Measurements from ENCODE around the gene ARHGAP26.
A peak's percentile ranks its signal among the peaks of the same experiment; 100 is the strongest.

ARHGAP26 gene

DNA sequence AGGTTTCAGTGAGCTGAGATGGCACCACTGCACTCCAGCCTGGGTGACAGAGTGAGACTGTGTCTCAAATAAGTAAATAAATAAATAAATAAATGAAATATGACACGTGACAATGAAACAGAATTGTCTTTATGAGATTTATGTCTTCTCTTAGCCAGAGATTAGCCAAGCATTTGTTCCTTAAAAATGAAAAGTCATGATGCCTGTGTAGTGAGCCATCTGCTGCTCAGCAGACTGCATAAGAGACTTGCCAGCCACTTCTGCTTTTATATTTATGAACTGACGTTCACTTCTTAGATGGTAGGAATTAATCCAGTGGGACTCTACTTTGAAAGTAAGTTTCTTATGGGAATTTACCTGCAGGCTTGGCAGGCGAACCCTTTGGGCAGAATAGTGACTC, 405.9 kb downstream of the ARHGAP26 start:
- in situ Hi-C loops (cut with MboI; ENCODE audit: low pct_unique_long_range_greater_than_20kb, low sequenced_read_pairs), result no loop called here
- peak; percentile 63 for DNase-seq

DNA sequence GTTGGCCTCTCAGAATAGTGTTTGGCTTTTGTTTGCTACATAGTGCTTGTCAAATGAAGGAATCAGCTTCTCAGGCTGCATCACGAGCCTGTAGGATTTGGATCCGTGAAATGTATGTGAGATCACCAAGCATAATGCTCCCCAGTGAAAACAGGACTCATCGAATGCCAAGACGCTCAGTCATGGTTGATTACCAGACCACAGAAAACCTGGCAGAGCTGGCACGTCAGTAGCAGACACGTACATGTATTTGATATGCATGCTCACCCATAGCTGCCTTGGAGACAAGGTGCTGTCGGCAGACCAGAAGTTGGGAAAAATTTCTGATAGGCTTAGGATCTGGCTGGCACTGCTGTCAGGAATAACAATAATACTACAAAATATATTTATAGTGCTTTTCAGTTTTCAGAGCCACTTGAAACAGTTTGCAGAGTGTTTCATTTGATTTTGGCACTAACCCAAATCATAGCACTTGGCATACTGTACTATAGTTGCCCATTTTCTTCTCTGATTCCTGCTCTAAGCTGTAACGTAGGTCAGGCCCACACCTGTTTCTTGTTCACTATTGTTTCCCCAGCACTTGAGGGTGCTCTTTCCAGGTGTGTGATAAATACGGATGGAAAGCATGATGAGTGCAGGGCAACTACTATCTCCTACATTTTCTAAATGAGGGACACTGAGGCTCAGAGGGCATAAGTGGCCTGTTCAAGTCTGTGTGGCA, 407.2 kb downstream of the ARHGAP26 start:
- DNase-seq, result no peak
- in situ Hi-C loops (cut with MboI; ENCODE audit: low pct_unique_long_range_greater_than_20kb, low sequenced_read_pairs), result no loop called here

DNA sequence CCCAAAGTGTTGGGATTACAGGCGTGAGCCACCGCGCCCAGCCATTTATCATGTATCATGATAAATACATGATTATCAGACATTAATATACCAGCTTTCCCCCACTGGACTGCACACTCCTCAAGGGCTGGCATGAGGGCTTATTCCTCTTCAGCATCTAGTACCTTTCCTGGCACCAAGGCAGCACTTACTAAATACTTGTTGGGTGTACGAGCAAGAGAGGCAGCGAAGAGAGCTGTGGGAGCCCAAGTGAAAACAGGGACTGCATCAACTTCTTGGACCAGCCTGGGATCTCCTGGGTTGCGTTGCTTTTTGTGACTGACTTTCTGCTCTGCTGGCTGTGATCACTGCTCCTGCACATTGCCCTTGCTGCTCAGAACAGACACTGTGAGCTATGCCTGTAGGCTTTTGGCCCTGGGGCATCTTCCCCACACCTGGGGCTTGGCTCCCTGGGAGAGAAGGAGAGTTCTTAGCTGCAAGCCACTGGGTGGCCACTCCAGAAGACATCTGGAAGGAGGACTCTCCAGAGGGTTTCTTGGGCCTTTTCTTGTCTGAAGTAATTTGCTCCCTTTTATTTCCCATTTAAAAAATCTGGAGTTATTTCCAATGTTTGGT, 409.1 kb downstream of the ARHGAP26 start:
- no peak for DNase-seq
- in situ Hi-C loops (cut with MboI; ENCODE audit: low pct_unique_long_range_greater_than_20kb, low sequenced_read_pairs), result no loop called here

DNA sequence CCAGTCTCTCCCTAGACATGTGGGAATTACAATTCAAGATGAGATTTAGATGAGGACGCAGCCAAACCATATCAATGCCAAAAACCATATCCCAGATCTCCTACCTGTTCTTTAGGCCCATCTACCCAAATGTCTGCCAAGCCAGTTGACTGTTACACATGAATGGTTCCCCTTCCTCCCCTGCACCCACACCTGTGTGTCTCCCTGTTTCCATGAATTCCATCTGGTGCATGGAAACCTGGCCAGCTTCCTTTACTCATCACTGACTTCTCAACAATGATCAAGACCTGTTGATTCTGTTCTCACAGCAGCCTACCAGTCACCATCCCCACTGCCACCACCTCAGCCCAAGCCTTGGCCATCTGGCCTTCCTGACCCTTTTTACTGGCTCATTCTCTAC, 410.6 kb downstream of the ARHGAP26 start:
- no peak for DNase-seq
- in situ Hi-C loops (cut with MboI; ENCODE audit: low pct_unique_long_range_greater_than_20kb, low sequenced_read_pairs), result no loop called here

DNA sequence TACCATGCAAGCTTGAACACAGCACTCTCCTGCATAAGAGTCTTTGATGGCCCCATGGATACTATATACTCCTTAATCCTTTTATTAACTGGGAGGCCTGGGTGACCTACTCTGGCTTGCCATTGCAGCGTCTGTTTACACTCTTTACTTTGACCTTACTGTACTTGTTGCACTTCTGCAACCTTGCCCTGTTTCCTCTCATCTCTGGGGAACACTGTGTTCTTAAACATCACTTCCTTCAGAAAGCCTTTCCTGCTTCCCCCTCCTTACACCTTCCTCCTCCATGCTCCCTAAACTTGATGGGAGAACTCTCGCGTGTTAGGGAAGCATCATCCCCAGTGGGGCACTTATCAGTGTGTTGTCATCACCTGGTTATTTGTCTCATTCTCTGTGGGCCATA, 411.0 kb downstream of the ARHGAP26 start:
- in situ Hi-C loops (cut with MboI; ENCODE audit: low pct_unique_long_range_greater_than_20kb, low sequenced_read_pairs), result no loop called here
- no peak for DNase-seq

DNA sequence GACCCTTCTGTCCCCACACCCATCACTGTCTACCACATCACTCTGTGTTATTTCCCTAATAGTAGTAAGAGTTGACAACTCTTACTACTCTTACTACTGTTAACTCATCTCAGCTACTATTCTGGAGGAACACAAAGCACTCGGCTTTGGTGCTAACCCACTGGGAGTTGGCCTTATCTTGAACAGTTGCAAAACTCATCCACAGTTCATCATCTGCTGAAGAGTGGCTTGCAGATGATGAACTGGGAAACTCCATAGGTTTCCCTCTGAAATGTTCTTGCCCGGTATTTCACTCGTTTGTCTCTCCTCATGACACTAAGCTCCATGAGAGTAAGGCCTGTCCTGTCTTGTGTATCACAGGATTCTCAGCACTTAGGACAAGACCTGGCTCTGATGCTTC, 411.9 kb downstream of the ARHGAP26 start:
- in situ Hi-C loops (cut with MboI; ENCODE audit: low pct_unique_long_range_greater_than_20kb, low sequenced_read_pairs), result no loop called here
- DNase-seq, result no peak

DNA sequence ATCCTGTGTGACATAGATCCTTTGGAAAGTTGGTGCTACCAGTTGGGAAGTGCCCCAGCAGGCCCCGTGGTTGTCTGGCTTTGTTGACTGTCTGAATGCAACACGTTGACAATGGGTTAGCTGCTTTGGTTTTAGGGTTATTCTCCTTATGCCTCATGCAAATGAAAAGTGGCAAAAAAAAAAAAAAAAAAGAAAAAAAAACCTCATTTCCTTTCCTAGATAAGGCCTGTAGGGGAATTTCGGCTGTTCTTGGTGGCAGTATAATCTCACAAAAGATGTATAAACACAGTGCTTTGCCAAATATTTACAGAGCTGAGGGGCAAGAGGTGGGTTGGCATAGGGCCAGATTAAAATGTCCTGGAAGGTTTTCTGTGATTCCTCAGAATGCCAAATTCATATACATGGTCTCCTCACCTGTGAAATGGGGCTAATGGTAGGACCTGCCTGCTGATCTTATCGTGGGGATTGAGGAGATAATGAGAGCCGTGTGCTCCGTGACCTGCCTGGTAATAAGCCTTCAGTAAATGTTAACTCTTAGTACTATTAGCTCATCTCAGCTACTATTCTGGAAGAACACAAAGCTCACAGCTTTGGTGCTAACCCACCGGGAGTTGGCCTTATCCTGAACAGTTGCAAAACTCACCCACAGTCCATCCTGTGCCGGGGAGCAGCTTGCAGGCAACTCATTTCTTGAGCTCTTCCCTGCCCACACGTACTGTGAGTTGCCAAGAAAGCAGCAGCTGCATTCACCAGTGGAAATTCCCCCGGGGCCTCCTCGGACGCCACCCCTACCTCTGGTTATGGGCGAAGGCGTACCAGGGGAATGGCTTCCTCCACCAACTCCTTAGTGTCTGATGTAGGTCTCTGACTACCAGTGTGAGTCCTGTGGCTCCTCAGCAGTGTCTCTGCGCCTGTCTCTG, 413.0 kb downstream of the ARHGAP26 start:
- no peak for DNase-seq
- in situ Hi-C loops (cut with MboI; ENCODE audit: low pct_unique_long_range_greater_than_20kb, low sequenced_read_pairs), result no loop called here

DNA sequence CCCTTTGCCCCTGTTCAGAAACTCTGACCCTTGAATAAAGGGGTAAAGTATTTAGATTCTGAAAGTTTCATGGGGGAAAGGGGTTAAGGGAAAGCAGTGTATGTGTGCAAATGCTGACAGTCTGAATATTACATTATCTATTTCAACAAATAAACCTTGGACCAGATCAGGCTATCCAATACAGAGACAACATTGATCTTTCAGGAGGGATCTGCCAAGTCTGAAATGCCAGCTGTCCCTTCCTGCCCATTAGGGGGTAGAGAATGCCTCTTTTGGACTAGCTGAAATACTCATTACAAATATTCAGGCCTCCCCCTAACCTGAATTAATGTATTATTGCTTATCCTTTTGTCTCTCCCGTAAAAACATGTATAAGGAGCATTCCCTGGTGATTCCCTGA, 413.8 kb downstream of the ARHGAP26 start:
- DNase-seq, result no peak
- in situ Hi-C loops (cut with MboI; ENCODE audit: low pct_unique_long_range_greater_than_20kb, low sequenced_read_pairs), result no loop called here

DNA sequence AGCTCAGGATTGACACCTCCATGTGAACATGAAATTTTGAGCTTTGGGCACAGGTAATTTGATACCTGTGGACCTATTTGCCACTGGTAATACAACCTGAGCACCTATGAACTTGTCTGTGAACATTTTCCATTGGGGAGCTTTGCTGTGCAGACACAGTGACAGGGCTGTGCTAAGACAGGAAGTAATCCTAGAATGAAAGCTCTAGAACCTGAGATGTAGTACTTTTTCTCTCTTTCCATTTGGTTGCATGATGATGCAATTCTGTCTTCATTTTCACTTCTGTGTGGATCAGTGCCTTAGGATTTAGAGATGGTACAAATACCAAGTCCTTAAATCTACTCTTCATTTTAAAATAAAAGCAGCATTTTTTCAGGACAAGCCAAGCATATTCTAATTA, 416.4 kb downstream of the ARHGAP26 start:
- in situ Hi-C loops (cut with MboI; ENCODE audit: low pct_unique_long_range_greater_than_20kb, low sequenced_read_pairs), result no loop called here
- DNase-seq, result no peak

DNA sequence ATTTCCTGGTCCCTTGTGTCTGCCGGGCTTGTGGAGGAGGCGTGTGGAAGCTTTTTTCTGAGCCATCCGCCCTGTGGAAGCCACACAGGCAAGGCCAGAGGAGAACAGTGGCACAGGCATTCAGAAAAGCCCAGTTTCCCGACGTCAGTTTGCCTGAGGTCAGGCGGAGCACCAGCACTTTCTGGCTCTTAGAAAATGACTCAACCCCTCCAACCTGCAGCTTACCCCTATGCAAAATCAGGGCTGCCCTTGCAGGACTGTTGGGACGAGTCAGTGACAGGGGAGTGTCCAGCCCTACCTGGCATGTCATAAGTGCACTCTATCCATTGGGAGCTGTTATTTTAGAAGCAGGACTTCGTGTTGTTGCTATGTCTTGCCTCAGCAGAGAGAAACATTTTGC, 417.3 kb downstream of the ARHGAP26 start:
- in situ Hi-C loops (cut with MboI; ENCODE audit: low pct_unique_long_range_greater_than_20kb, low sequenced_read_pairs), result no loop called here
- no peak for DNase-seq

DNA sequence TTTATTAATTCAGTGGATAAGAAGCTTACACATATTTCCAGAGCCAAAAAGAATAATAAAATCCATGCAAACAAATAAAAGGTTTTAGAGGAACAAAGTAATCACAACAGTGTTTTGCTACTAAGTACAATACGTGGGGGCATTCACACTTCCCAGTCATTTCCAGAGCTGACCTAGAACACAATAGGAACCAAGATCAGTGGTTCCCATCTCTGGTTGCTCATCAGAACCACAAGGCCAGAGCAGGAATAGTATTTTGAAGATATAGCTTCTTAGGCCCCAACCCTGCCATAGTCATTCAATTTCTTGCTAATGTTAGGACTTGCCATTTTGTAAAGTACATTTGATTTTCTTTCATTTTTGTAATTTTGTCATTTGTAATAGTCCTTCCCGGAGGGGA, 417.9 kb downstream of the ARHGAP26 start:
- in situ Hi-C loops (cut with MboI; ENCODE audit: low pct_unique_long_range_greater_than_20kb, low sequenced_read_pairs), result no loop called here
- no peak for DNase-seq

DNA sequence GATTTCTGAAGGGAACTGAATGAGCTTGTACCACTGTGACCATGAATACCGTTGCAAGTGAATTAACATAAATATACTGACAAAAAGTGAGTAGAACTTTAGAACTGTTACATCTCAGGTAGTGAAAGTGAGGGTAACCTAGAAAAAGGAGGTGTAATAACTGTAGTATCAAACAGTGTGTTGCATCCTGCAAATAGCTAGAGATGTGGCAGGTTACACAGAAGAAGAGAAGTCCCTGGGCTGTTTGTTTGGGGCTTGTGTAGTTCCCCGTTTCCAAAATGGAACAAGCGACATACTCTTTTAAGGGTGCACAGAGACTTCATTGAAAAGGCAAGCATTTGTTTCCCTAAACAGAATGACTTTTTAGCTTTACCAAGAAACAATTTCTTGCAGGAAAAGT, 418.5 kb downstream of the ARHGAP26 start:
- in situ Hi-C loops (cut with MboI; ENCODE audit: low pct_unique_long_range_greater_than_20kb, low sequenced_read_pairs), result no loop called here
- no peak for DNase-seq

DNA sequence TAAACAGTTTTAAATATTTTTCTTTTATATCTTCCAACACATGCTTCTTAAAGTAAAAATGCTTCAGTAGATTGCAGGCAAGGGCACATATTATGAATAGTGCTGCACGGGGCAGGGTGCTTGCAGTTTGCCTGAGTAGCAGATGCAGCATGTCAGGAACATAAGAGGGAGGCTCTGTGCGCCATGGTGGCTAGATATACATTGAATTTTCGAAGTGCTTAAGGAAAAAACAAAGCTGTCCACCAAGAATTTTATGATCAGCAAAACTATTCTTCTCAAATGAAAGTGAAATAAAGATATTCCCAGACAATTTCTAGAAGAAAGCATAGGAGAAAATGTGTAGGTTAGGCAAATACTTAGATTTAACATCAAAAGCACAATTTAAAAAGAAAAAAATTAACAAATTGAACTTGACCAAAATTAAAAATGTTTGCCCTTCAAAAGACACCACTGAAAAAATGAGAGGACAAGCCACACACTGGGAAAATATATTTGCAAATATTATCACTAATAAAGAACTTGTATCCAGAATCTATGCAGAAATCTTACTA, 420.2 kb downstream of the ARHGAP26 start:
- in situ Hi-C loops (cut with MboI; ENCODE audit: low pct_unique_long_range_greater_than_20kb, low sequenced_read_pairs), result no loop called here
- no peak for DNase-seq

DNA sequence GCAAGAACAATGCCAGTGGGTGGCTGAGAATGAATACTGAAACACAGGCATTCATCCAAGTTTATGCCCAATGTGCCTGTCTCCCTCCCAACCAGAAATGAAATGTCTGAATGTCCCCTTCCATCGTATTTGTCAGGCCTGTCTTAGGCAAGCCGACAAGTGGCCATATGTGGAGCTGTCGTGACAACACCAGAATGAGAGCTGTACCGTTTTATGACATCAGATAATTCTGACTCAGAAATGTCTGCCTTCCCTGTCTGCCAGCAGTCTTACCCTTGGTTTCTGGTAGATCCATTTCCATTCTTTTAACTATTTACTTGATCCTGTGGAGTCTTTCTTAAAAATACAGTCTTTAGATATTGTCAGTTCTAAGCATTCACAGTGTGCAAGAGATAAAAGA, 421.5 kb downstream of the ARHGAP26 start:
- no peak for DNase-seq
- in situ Hi-C loops (cut with MboI; ENCODE audit: low pct_unique_long_range_greater_than_20kb, low sequenced_read_pairs), result no loop called here

DNA sequence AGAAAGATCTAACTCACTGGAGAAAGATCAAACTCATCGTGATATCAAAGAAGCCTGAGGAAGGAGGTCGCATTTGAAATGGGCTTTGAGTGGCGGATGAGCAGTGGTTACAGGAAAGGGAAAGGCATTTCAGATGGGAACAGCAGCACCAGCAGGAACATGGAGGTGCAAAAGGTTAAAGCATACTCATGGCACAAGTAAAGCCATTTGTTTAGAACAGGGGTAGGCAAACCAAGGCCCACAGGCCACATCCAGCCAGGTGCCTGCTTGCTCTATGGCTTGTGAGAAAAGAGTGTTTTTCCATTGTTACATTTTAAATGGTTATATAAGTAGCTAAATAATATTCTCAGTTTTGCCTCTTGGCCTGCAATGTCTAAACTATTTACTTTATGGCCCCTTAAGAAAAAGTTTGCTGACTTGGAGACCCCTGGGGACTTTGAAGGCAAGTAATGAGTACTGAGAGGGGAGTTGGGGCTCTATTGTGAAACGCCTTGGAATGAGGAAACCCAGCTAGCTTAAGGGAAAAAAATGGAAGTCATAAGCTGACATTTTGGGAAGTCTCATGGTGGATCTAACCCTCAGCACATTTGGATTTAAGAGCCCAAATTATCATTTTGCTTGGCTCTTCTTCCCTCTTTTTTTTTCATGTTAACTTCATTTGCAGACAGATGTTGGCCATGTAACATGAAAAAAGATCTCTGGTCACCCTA, 422.2 kb downstream of the ARHGAP26 start:
- in situ Hi-C loops (cut with MboI; ENCODE audit: low pct_unique_long_range_greater_than_20kb, low sequenced_read_pairs), result no loop called here
- DNase-seq, result no peak

DNA sequence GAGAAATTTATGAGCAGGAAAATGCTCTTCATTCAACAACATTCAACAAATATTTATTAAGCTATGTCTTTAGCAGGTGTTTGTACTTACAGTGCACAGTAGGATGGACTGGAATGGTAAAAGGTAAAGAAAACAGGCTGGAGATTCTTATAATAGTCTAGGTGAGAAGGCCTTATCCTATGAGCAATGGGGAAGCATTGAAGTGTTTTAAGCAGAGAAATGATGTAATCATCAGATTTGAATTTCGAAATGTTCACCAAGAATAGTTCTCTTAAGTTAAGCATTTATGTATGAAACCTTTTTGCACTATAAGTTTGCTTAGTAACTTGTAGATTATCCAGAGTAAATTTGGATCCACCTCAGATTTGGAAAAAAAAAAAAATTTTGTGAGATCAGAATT, 424.0 kb downstream of the ARHGAP26 start:
- DNase-seq, result no peak
- in situ Hi-C loops (cut with MboI; ENCODE audit: low pct_unique_long_range_greater_than_20kb, low sequenced_read_pairs), result no loop called here

DNA sequence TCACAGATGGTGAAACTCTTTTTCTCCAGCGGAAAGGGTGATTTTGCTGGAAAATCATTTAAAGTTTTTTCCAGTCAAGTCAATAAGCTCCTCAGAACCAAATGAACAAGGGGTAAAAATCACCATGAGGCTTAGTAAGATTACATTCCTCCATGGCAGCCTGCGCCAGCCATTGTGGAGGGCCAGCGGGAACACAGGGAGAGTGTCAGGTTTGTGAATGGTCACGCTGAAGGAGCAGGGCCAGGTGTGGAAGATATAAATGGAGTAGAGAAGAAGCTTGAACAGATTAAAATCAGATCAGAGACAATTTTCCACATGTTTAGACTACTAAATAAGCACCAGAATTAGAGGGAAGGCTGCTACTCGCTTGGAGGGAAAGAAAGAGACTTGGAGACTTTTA, 424.5 kb downstream of the ARHGAP26 start:
- in situ Hi-C loops (cut with MboI; ENCODE audit: low pct_unique_long_range_greater_than_20kb, low sequenced_read_pairs), result no loop called here

DNA sequence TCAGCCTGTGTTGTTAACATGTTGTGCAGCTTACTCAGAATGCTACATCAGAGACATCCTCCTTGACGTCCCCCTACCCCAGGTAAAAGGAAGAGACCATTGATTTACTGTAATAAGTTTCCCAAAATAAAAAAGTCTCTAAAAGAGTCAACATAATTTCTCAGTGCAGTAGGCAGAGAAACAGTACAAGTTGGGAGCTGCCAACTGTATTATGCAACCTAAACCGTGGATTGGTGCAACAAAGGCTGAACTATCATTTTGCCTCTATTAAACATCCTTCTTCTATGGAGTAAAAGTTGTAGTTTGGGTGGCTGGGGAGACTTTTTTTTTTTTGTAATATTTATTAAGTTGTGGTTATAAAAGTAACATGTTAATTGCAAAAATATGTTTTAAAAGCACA, 425.3 kb downstream of the ARHGAP26 start:
- in situ Hi-C loops (cut with MboI; ENCODE audit: low pct_unique_long_range_greater_than_20kb, low sequenced_read_pairs), result no loop called here
- no peak for DNase-seq

More for the DNA sequence above, 424.5 kb downstream of the ARHGAP26 start:
- DNase-seq, result no peak

DNA sequence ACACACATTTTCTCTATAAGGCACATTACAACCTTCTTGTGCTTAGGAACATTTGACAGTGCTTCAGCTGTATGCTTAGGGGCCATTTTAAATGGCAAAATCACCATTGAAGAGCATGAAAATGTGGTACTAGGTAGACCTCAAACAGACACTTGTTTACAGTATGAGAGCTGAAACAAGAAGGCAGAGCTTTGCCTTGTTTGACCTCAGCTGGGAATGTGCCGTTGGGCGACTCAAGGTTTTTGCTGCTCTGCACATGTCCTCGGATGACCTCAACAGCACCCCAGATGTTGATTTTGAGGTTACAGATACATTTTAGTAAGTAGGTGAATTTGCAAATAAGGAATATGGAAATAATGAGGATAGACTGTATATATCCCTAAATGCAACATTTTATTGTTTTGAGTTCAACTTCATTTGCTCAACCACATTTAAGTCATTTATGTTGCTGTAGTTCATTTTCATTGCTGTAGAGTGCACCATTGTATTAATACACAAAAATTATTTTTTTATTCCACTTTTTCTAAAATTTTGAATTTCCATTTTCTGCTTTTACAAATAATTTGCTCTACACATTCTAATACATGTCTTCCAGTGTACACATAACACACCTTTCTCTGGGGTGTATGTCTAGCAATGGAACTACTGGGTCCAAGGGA, 426.6 kb downstream of the ARHGAP26 start:
- no peak for DNase-seq
- in situ Hi-C loops (cut with MboI; ENCODE audit: low pct_unique_long_range_greater_than_20kb, low sequenced_read_pairs), result no loop called here
